ENCODE results near the gene TBX4. TPM values are rescaled to one million over a fixed set of nuclear protein-coding genes. Genes with fewer than 3 reads are reported as not detected.
A peak's percentile ranks its signal among the peaks of the same experiment; 100 is the strongest.

The TBX4 gene
- total and polyA plus RNA-seq, 9 of the 15 experiments (the other 6 are each of a cell fraction or from before 2014, with no cell fraction given) = not detected

DNA sequence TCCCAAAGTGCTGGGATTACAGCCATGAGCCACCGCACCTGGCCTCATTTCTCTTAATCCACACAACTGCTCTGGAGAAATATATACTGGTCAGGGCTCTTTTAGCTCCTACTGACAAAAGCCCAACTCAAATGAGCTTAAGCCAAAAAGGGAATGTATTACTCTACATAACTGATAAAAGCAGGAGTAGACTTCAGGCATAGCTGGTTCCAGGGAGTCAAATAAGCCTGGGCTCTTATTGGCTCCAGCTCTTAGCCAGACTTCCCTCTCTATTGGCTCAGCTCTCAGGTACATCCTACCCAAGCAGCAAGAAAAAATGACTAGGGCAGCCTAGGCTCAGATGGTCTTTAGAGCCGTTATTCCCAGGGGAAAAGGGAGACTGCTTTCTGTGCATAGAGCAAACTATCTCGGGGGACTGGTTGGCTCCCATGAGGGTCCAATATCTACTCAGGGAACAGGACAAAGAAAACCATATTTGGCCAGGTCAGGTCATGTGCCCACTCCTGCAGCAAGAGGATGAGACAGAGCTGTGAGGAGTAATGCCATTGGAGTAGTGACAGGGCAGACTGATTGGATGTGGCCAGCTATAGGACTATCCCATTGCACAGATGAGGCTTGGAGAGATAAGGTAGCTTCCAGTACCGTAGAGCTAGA, 31.4 kb upstream of the TBX4 start:
- Histone ChIP-seq H3K4me3 (no peak overlapping the region), H3K36me3 (ENCODE audit: control insufficient read depth, insufficient read depth, low read length) (no peaks in the 10 kb centered on the region), H4K20me1 (replicated peaks; ENCODE audit: control insufficient read depth, insufficient read depth, low read length) (no peaks in the 10 kb centered on the region), H3K4me2 (ENCODE audit: insufficient read depth, low read length) (no peak overlapping the region), H3K4me1 (replicated peaks in 1 of 2; ENCODE audit: control insufficient read depth in 2 of 2, insufficient read depth in 2 of 2, low read length in 2 of 2) (peaks cover 0 to 10% of the 10 kb centered on the region in 2 experiments; a peak in 4 of 5 replicates), H3K9me1 (ENCODE audit: control insufficient read depth, insufficient read depth, low read length) (no peaks in the 10 kb centered on the region), H2AFZ (ENCODE audit: low read depth, low read length) (no peak overlapping the region), H3K9ac (ENCODE audit: insufficient read depth in 1 of 2, low read depth in 2 of 2, low read length in 2 of 2) (no peak overlapping the region), H3K79me2 (ENCODE audit: control insufficient read depth, insufficient read depth, low read length) (no peaks in the 10 kb centered on the region), H3K9me3 (replicated peaks; ENCODE audit: control insufficient read depth, insufficient read depth, low read depth, low read length) (no peaks in the 10 kb centered on the region), H3K27me3 (ENCODE audit: control insufficient read depth in 2 of 2, insufficient read depth in 2 of 2, low read length in 2 of 2) (peaks cover 7 to 28% of the 10 kb centered on the region in 2 experiments; a peak in 4 of 5 replicates), H3K27ac (ENCODE audit: extremely low read depth, low read depth, low read length) (no peak overlapping the region)
- ATAC-seq = no peak
- DNase-seq (ENCODE audit: extremely low read depth in 1 of 4, low spot score in 3 of 4) = peak in 1 of 4 experiments; percentile 2
- FAIRE-seq = no peak
- ChIA-PET CTCF (ENCODE audit: low intra/inter-chr PET ratio) (no interaction called here), POLR2A (interaction anchor here (0.6 kb wide), 1 partner anchor 131 kb away, joined by 3 read pairs; no protein-coding TSS in a partner anchor)
- BruUV-seq (replicated peaks) = no TSS peak
- in situ Hi-C loops (cut with MboI) = loop anchor here (5.0 to 10.0 kb wide), 2 partner anchors 131 to 424 kb away; no protein-coding TSS in a partner anchor
- intact Hi-C loops (cut with micrococcal nuclease) = no loop called here
- TF ChIP-seq, protein P1, sequence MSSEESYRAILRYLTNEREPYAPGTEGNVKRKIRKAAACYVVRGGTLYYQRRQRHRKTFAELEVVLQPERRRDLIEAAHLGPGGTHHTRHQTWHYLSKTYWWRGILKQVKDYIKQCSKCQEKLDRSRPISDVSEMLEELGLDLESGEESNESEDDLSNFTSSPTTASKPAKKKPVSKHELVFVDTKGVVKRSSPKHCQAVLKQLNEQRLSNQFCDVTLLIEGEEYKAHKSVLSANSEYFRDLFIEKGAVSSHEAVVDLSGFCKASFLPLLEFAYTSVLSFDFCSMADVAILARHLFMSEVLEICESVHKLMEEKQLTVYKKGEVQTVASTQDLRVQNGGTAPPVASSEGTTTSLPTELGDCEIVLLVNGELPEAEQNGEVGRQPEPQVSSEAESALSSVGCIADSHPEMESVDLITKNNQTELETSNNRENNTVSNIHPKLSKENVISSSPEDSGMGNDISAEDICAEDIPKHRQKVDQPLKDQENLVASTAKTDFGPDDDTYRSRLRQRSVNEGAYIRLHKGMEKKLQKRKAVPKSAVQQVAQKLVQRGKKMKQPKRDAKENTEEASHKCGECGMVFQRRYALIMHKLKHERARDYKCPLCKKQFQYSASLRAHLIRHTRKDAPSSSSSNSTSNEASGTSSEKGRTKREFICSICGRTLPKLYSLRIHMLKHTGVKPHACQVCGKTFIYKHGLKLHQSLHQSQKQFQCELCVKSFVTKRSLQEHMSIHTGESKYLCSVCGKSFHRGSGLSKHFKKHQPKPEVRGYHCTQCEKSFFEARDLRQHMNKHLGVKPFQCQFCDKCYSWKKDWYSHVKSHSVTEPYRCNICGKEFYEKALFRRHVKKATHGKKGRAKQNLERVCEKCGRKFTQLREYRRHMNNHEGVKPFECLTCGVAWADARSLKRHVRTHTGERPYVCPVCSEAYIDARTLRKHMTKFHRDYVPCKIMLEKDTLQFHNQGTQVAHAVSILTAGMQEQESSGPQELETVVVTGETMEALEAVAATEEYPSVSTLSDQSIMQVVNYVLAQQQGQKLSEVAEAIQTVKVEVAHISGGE (CRISPR knock-in tag; IDR thresholded peaks at IDR 0.05) = peak in 1 of 3 experiments; percentile 71; a peak in 2 of 6 replicates
- no peak for TF ChIP-seq ZNF695 (CRISPR knock-in tag; IDR thresholded peaks at IDR 0.05)
- 0% methylated on average over 4 of the region's 4 CpGs for WGBS (ENCODE audit: insufficient coverage, low coverage, missing lambda C conversion rate)

Data from K562 (cell line).